NB4 (cell line): ENCODE measurements around the gene PGAP1.

ENCODE experiments used
- MYC ChIP-seq: IDR thresholded peaks from 2 replicates; pipeline ENCODE4 v1.6.1; 2011; ENCODE audit warnings: low read depth, low read length
- POLR2A ChIP-seq: IDR thresholded peaks from 2 replicates; pipeline ENCODE4 v1.6.1; 2011; ENCODE audit warnings: mild to moderate bottlenecking; ENCODE audit not compliant: insufficient read length; ENCODE audit errors: extremely low read depth
- TF ChIP-seq, protein P1 (sequence below): IDR thresholded peaks from one replicate; pipeline ENCODE4 v1.5.1; 2012; ENCODE audit warnings: low read depth, low read length

DNA sequence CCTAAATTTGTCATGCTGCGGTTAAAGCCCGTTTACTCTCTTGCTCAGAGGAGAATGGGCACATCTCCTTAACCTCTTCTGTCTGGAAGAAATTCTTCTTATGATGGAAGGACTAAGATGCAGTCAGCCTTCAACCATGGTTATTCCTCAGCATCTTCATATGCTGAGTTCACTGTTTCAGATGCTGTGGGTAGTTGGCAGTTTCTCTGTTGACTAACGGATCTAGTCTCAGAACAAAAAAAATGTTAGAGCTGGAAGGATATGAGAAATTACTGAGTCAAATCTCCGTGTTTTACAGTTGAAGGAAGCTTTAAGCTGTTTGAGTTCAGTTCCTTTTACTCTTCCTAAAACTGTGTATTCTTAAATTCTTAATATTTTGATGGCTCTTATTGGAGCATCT lies 43.6 kb upstream of the PGAP1 start:
- no peak for TF ChIP-seq POLR2A
- TF ChIP-seq, protein P1, sequence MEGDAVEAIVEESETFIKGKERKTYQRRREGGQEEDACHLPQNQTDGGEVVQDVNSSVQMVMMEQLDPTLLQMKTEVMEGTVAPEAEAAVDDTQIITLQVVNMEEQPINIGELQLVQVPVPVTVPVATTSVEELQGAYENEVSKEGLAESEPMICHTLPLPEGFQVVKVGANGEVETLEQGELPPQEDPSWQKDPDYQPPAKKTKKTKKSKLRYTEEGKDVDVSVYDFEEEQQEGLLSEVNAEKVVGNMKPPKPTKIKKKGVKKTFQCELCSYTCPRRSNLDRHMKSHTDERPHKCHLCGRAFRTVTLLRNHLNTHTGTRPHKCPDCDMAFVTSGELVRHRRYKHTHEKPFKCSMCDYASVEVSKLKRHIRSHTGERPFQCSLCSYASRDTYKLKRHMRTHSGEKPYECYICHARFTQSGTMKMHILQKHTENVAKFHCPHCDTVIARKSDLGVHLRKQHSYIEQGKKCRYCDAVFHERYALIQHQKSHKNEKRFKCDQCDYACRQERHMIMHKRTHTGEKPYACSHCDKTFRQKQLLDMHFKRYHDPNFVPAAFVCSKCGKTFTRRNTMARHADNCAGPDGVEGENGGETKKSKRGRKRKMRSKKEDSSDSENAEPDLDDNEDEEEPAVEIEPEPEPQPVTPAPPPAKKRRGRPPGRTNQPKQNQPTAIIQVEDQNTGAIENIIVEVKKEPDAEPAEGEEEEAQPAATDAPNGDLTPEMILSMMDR: no peak
- no peak for TF ChIP-seq MYC
